HUDEP-2 (cell line): ENCODE data around the gene DKK1.
"Not testable (repeated sequence)": the region's sequence is repeated elsewhere in the genome, so short reads cannot be mapped to it uniquely, and the experiment has no call there.

Source experiments
- DNase-seq, 76 experiments: peaks; one replicate each; lab custom pipeline; 2025; ENCODE audit not compliant: unreplicated experiment in 76 of 76; lab: John Stamatoyannopoulos, UW

Gene DKK1

GRCh38 chr10:52365547-52366432 is 51.7 kb downstream of the DKK1 start:
- DNase-seq: not testable (repeated sequence)
